AG04449 (cell line): Measurements from ENCODE around the gene LRP8.

Experiments
- CTCF ChIA-PET: fragments of 350-600 bp; formaldehyde crosslinking; extraction: SDS; loops from one replicate; lab custom pipeline; 2021; ENCODE audit warnings: antibody characterized with exemption; lab: Yijun Ruan, JAX
- POLR2A ChIA-PET: fragments of 400-600, 350-600 bp; formaldehyde crosslinking; extraction: SDS; loops from one replicate; lab custom pipeline; 2020; ENCODE audit warnings: antibody characterized with exemption, inconsistent platforms; lab: Yijun Ruan, JAX
- DNase-seq: peaks from one replicate; pipeline ENCODE4 v3.0.0-alpha.2; 2010; ENCODE audit warnings: low read depth, low spot score
- H3K4me3 ChIP-seq: 2 replicates; pipeline ENCODE4 v1.5.1; 2011; ENCODE audit warnings: low read depth, mild to moderate bottlenecking, control low read depth, low read length
- CTCF ChIP-seq: IDR thresholded peaks from one replicate; pipeline ENCODE4 v1.5.1; 2011; ENCODE audit warnings: mild to moderate bottlenecking, moderate library complexity, low read length, control low read depth, inconsistent platforms; ENCODE audit not compliant: insufficient read depth; ENCODE audit errors: missing control alignments

The LRP8 gene

DNA sequence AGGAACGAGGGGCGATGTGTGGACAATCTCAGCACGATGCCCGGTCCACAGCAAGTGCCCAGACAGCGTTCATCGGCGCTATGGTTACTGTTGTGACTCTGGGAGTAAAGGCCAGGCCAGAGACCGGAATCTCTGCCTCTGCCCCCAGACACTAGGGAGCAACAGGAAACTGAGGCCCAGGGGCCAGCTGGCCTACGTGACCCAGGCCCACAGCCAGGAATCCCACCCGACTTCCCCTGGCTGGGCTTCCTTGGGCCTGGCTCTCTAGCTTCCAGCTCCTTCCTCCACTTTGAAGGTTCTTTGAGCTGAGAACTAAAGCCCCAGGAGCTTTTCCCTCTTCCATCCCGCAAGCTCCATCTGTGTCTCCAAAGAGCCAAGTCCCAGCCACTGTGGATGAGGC, 4.6 kb downstream of the LRP8 start:
- ChIA-PET POLR2A (no interaction called here), CTCF (no interaction called here)
- TF ChIP-seq CTCF: no peak
- H3K4me3 ChIP-seq: no peak overlapping the region
- DNase-seq: no peak

- ChIA-PET CTCF (no interaction called here), POLR2A (no interaction called here)
- H3K4me3 ChIP-seq: no peak overlapping the region
- no peak for DNase-seq
- no peak for TF ChIP-seq CTCF
Measured at GRCh38 chr1:53321776-53322602, 5.9 kb downstream of the LRP8 start.

DNA sequence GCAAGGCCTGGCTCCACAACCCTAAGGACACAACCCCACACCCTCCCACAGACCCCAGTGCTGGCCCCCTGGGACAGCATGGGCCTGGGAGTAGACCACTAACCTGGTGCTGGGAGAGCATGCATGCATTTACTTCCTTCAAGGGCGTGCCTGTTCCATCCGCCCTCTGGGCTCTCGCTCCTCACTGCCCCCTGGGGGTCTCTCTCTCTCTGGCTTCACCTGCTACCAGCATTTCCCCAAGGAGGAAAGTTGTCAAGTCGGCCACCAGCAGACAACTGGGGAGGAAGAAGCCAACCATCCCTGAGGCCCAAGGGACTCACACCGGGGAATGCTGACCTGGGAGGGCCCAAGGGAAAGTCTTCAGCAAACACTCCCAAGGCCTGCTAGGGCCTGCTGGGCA, 6.5 kb downstream of the LRP8 start:
- no peak for TF ChIP-seq CTCF
- CTCF ChIA-PET: interaction anchor here (1.2 kb wide), 1 partner anchor 43 kb away, joined by 3 read pairs; no protein-coding TSS in a partner anchor
- H3K4me3 ChIP-seq: no peak overlapping the region
- DNase-seq: no peak
- POLR2A ChIA-PET: no interaction called here

DNA sequence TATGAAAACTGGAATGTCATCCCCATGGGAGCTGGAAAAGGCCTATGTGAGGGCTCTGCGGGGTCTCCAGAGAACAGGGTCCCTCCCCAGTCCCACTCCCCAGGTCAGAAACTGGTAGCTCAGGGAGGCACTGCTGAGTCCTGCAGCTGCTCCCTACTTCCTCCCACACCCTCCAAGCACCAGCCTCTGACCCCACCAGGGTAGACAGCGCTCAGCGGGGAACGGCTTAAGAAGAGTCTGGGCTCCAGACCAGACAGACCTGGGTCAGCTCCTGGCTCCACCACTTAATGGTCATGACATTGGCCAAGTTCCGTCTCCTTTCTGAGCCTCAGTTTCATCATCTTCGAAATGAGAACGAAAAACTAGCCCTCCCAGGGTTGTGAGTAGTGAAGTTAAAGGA, 7.2 kb downstream of the LRP8 start:
- POLR2A ChIA-PET: no interaction called here
- no peak for DNase-seq
- CTCF ChIA-PET: interaction anchor here (1.0 to 1.2 kb wide), 2 partner anchors 9 to 42 kb away, joined by 3 read pairs; no protein-coding TSS in a partner anchor
- H3K4me3 ChIP-seq: no peak overlapping the region
- TF ChIP-seq CTCF: no peak

DNA sequence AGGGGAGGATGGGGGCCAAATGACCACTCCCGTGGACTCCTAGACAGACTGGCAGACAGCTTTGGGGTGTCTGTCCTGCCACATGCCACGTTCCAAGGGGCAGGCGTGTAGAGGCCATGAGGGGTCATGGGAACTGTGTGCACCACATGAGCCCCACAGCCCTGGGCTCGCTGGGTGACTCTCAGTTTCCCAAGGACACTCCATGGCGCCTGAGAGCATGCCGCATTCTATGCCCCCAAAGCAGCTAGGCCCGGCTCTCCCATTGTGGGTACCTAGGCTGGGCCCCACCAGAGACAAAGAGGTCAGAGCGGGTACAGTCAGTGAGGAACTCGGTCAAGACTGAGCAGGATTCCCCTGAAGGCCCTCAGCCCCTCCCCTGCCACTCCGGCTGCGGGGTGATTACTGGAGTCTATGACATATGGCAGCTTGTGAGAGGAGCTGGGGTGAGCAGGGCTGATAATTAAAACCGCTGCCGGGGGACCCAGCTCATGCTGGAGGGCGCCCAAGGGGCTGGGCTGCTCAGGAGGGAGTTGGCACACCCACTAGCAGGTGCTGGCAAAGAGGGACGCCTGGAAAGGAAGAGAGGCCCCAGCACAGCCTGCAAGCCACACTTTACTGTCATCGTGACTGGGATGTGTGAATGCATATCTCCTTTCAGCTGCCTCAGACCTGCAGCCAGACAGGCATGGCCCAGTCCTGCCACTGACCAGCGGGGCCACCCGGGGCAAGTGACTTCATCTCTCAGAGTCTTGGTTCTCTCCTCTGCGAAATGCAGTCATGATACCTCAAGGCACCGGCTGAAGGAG, 8.4 kb downstream of the LRP8 start:
- ChIA-PET CTCF (interaction anchor here (1.1 to 3.4 kb wide), 2 partner anchors 29 to 40 kb away, joined by 3 to 11 read pairs; no protein-coding TSS in a partner anchor), POLR2A (no interaction called here)
- H3K4me3 ChIP-seq: no peak overlapping the region
- no peak for DNase-seq
- TF ChIP-seq CTCF: no peak
